GM12878 (cell line): ENCODE data around the gene NPVF. TPM values are rescaled to one million over a fixed set of nuclear protein-coding genes. Genes with fewer than 3 reads are reported as not detected.

Experiments used
- ATAC-seq: fragments of 200-7000 bp; cut with Tn5 transposase; 3 replicates; pipeline ENCODE4 v1.9.1; 2020; ENCODE audit warnings: mild to moderate bottlenecking, moderate library complexity
- BruUV-seq: library from RNA; stranded (reverse); fragments of 400-500 nt; replicated peaks from 2 replicates; lab custom pipeline; 2021; lab: Mats Ljungman, UMichigan
- CTCF ChIA-PET: fragments of 300-600 bp; sonication (Branson Sonifier 250); formaldehyde crosslinking; extraction: SDS; loops from one replicate; lab custom pipeline; 2021; ENCODE audit warnings: inconsistent platforms; lab: Yijun Ruan, JAX
- POLR2A ChIA-PET: fragments of 350-600 bp; formaldehyde crosslinking; extraction: SDS; loops from one replicate; lab custom pipeline; 2021; ENCODE audit warnings: inconsistent platforms; lab: Charles Lee
- RAD21 ChIA-PET: fragments of 300-600 bp; sonication (Branson Sonifier 250); formaldehyde crosslinking; loops from one replicate; lab custom pipeline; 2023; ENCODE audit warnings: antibody characterized with exemption; ENCODE audit not compliant: unreplicated experiment; lab: Charles Lee
- SMC1A ChIA-PET: fragments of 300-600 bp; sonication (Branson Sonifier 250); formaldehyde crosslinking; loops from one replicate; lab custom pipeline; 2023; ENCODE audit not compliant: unreplicated experiment, uncharacterized antibody; lab: Charles Lee
- DNase-seq: peaks from one replicate; pipeline ENCODE4 v3.0.0-alpha.2; 2011; ENCODE audit warnings: low read depth, low spot score
- FAIRE-seq: peaks from 3 replicates; lab custom pipeline; 2011; peaks lifted over from hg19 to GRCh38; lab: Jason Lieb, UNC
- H2AFZ ChIP-seq: 2 replicates; pipeline ENCODE4 v1.6.0; 2011; ENCODE audit warnings: low read depth, low read length, control low read depth; ENCODE audit not compliant: control insufficient read depth
- H3K27ac ChIP-seq: 2 replicates; pipeline ENCODE4 v1.5.1; 2011; ENCODE audit warnings: control low read depth; ENCODE audit not compliant: control insufficient read depth, insufficient read depth
- H3K27me3 ChIP-seq, 2 experiments: replicated peaks in 1 of 2; 2 replicates each; pipeline versions ENCODE4 v1.6.0 to v1.6.1; 2011; ENCODE audit warnings: low read length in 1 of 2; ENCODE audit not compliant: control insufficient read depth in 2 of 2, insufficient read depth in 2 of 2
- H3K36me3 ChIP-seq, 2 experiments: 2 replicates each; pipeline ENCODE4 v1.5.1; 2011; ENCODE audit warnings: low read length in 1 of 2; ENCODE audit not compliant: control insufficient read depth in 2 of 2, insufficient read depth in 2 of 2
- H3K4me1 ChIP-seq: 2 replicates; pipeline ENCODE4 v1.6.1; 2011; ENCODE audit warnings: mild to moderate bottlenecking, low read length, moderate library complexity, mixed read lengths; ENCODE audit not compliant: control insufficient read depth, insufficient read depth
- H3K4me2 ChIP-seq: 2 replicates; pipeline ENCODE4 v1.6.0; 2011; ENCODE audit warnings: control low read depth; ENCODE audit not compliant: control insufficient read depth, insufficient read depth
- H3K4me3 ChIP-seq: fragments of 200-600 bp; sonication (generic); 2 replicates; pipeline ENCODE4 v1.5.1; 2016
- H3K79me2 ChIP-seq: 2 replicates; pipeline ENCODE4 v1.6.0; 2011; ENCODE audit warnings: low read length; ENCODE audit not compliant: control insufficient read depth, insufficient read depth
- H3K9ac ChIP-seq: 2 replicates; pipeline ENCODE4 v1.8.0; 2011; ENCODE audit warnings: low read length, control low read depth, mixed read lengths; ENCODE audit not compliant: control insufficient read depth, insufficient read depth
- H3K9me3 ChIP-seq: replicated peaks from 3 replicates; pipeline ENCODE4 v1.5.1; 2011; ENCODE audit warnings: mild to moderate bottlenecking, low read length; ENCODE audit not compliant: control insufficient read depth, insufficient read depth
- H4K20me1 ChIP-seq: 2 replicates; pipeline ENCODE4 v1.6.0; 2011; ENCODE audit not compliant: control insufficient read depth, insufficient read depth
- CBFB ChIP-seq: IDR thresholded peaks from 2 replicates; pipeline ENCODE4 v1.6.1; 2016; ENCODE audit warnings: antibody characterized with exemption, low read depth
- CEBPB ChIP-seq, 2 experiments: fragments of 150-350 bp in 1 of 2; IDR thresholded peaks; 2 replicates each; pipeline ENCODE4 v1.6.1; 2012 to 2014; ENCODE audit warnings: low read depth in 2 of 2, low read length in 2 of 2, borderline replicate concordance in 1 of 2, inconsistent platforms in 1 of 2
- CHD2 ChIP-seq: IDR thresholded peaks from 2 replicates; pipeline ENCODE4 v1.6.1; 2011; ENCODE audit warnings: low read depth, low read length, improper control_type of control experiment, borderline replicate concordance
- CHD4 ChIP-seq: fragments of 200-600 bp; sonication (generic); IDR thresholded peaks from 2 replicates; pipeline ENCODE4 v1.6.1; 2016; ENCODE audit warnings: mild to moderate bottlenecking
- ELK1 ChIP-seq: IDR thresholded peaks from 2 replicates; pipeline ENCODE4 v1.6.1; 2012; ENCODE audit warnings: low read depth, low read length, improper control_type of control experiment
- HDAC2 ChIP-seq: fragments of 200-600 bp; sonication (generic); IDR thresholded peaks from 2 replicates; pipeline ENCODE4 v1.6.1; 2017
- MAX ChIP-seq: IDR thresholded peaks from 2 replicates; pipeline ENCODE4 v1.6.1; 2012; ENCODE audit warnings: low read depth, low read length, improper control_type of control experiment
- NBN ChIP-seq: fragments of 450-650 bp; IDR thresholded peaks from 2 replicates; pipeline ENCODE4 v1.6.1; 2016
- PAX5 ChIP-seq: IDR thresholded peaks from 2 replicates; pipeline ENCODE4 v1.6.1; 2011; ENCODE audit warnings: low read depth, low read length, borderline replicate concordance
- RAD21 ChIP-seq: IDR thresholded peaks from 2 replicates; pipeline ENCODE4 v1.6.1; 2011; ENCODE audit warnings: mild to moderate bottlenecking, low read depth, low read length, moderate library complexity; ENCODE audit not compliant: insufficient read depth
- RUNX3 ChIP-seq: IDR thresholded peaks from 2 replicates; pipeline ENCODE4 v1.6.1; 2012; ENCODE audit warnings: low read length, inconsistent platforms
- STAT3 ChIP-seq: IDR thresholded peaks from 2 replicates; pipeline ENCODE4 v1.6.1; 2011; ENCODE audit warnings: low read depth, low read length, improper control_type of control experiment
- SUZ12 ChIP-seq: fragments of 200-600 bp; sonication (generic); IDR thresholded peaks from one replicate; pipeline ENCODE4 v1.6.1; 2018; ENCODE audit warnings: antibody characterized with exemption, mild to moderate bottlenecking; ENCODE audit not compliant: unreplicated experiment
- TAF1 ChIP-seq: IDR thresholded peaks from 2 replicates; pipeline ENCODE4 v1.6.1; 2011; ENCODE audit warnings: mild to moderate bottlenecking, low read depth, low read length, borderline replicate concordance
- TBL1XR1 ChIP-seq: IDR thresholded peaks from 2 replicates; pipeline ENCODE4 v1.6.1; 2012; ENCODE audit warnings: low read depth, low read length, improper control_type of control experiment
- ZZZ3 ChIP-seq: IDR thresholded peaks from 2 replicates; pipeline ENCODE4 v1.6.1; 2011; ENCODE audit warnings: low read depth; ENCODE audit not compliant: control insufficient read depth, insufficient read length
- WGBS: methylation state at CpG from one replicate; pipeline ENCODE4 v1.1.6; 2016; ENCODE audit warnings: low lambda C conversion rate; ENCODE audit not compliant: insufficient replicate concordance, insufficient coverage; ENCODE audit errors: missing lambda C conversion rate; 5-methylcytosine and 5-hydroxymethylcytosine counted together
- in situ Hi-C: fragments of 300-500 bp; cut with MboI; formaldehyde crosslinking; loops from 9 replicates; pipeline ENCODE4 v1.14.3; 2018; ENCODE audit warnings: mixed read lengths
- intact Hi-C: fragments of 100-400 bp; cut with micrococcal nuclease; formaldehyde crosslinking; loops from one replicate; pipeline ENCODE4 v1.14.2; 2022; ENCODE audit not compliant: unreplicated experiment
- polyA plus RNA-seq, 11 experiments: library from polyadenylated mRNA; depleted of rRNA in 4 of 11; unstranded in 6 of 11; stranded (reverse) in 5 of 11; fragments of >200 nt; fragmentation: Nextera tagmentation in 4 of 11; fragmentation: Illumina TruSeq in 1 of 11; extraction: Ambion mirVana in 4 of 11; extraction: Trizol in 1 of 11; gene quantifications; 1 replicate in 1 of 11; 2 replicates in 10 of 11; pipeline versions ENCODE4 v1.2.1 to v1.2.3, GENCODE V29; 2011 to 2016; ENCODE audit warnings: inconsistent platforms in 2 of 11, missing spikeins in 2 of 11, low read depth in 1 of 11
- total RNA-seq, 4 experiments: library from RNA; depleted of rRNA in 3 of 4; stranded (reverse); fragments of >200 nt in 3 of 4; fragmentation: Illumina TruSeq in 1 of 4; extraction: Trizol in 1 of 4; gene quantifications; 2 replicates each; pipeline versions ENCODE4 v1.2.1 to v1.2.3, GENCODE V29; 2013 to 2021

NPVF gene
- total and polyA plus RNA-seq, 10 of the 15 experiments (the other 5 are each of a cell fraction or from before 2014, with no cell fraction given), result not detected

- Histone ChIP-seq H4K20me1 (no peaks in the 10 kb centered on the region), H3K79me2 (no peaks in the 10 kb centered on the region), H2AFZ (no peak overlapping the region), H3K4me1 (no peaks in the 10 kb centered on the region), H3K4me3 (no peak overlapping the region), H3K27ac (no peak overlapping the region), H3K4me2 (no peak overlapping the region), H3K36me3 (no peaks in the 10 kb centered on the region), H3K9me3 (no peaks in the 10 kb centered on the region), H3K27me3 (peaks cover 2 to 7% of the 10 kb centered on the region in 2 experiments), H3K9ac (no peak overlapping the region)
- CTCF ChIA-PET, result interaction anchor here (1.2 kb wide), 1 partner anchor 29 kb away, joined by 3 read pairs; no protein-coding TSS in a partner anchor
- SMC1A ChIA-PET, result interaction anchor here (0.6 kb wide), 1 partner anchor 231 kb away, joined by 3 read pairs; no protein-coding TSS in a partner anchor
- ATAC-seq (no peak), DNase-seq (no peak), FAIRE-seq (no peak)
- WGBS, result 0% methylated on average over 1 of the region's 1 CpG
- in situ Hi-C loops, result no loop called here
- intact Hi-C loops, result no loop called here
- RAD21 ChIA-PET, result no interaction called here
- TF ChIP-seq HDAC2, result no peak
- no peak for TF ChIP-seq CBFB
- no peak for TF ChIP-seq CEBPB (IDR thresholded peaks at IDR 0.05; ENCODE audit: borderline replicate concordance in 1 of 2, low read depth in 2 of 2, low read length in 2 of 2)
- no peak for TF ChIP-seq RAD21
- TF ChIP-seq RUNX3, result no peak
- no peak for TF ChIP-seq CHD4
- TF ChIP-seq TAF1, result no peak
- BruUV-seq, result no TSS peak
- POLR2A ChIA-PET, result interaction anchor here (0.6 kb wide), 1 partner anchor 323 kb away, joined by 3 read pairs; no protein-coding TSS in a partner anchor
Observed at GRCh38 chr7:25246306-25246705, 18.0 kb upstream of the NPVF start.

GRCh38 chr7:25244254-25245033, 16.2 kb upstream of the NPVF start:
- no peak overlapping the region for H3K9ac ChIP-seq
- WGBS, result 16% methylated on average over 3 of the region's 3 CpGs
- ATAC-seq (no peak), DNase-seq (no peak), FAIRE-seq (no peak)
- no peaks in the 10 kb centered on the region for H3K36me3 ChIP-seq
- H3K9me3 ChIP-seq, result no peaks in the 10 kb centered on the region
- RAD21 ChIA-PET, result no interaction called here
- intact Hi-C loops (no loop called here), in situ Hi-C loops (no loop called here)
- peaks cover 2 to 9% of the 10 kb centered on the region in 2 experiments for H3K27me3 ChIP-seq
- no peak overlapping the region for H3K4me3 ChIP-seq
- H3K4me1 ChIP-seq, result no peaks in the 10 kb centered on the region
- no peak overlapping the region for H3K4me2 ChIP-seq
- POLR2A ChIA-PET, result no interaction called here
- CTCF ChIA-PET, result interaction anchor here (1.0 to 1.2 kb wide), 3 partner anchors 15 to 321 kb away, joined by 3 to 5 read pairs (median 4); no protein-coding TSS in a partner anchor
- no peaks in the 10 kb centered on the region for H3K79me2 ChIP-seq
- H3K27ac ChIP-seq, result no peak overlapping the region
- H4K20me1 ChIP-seq, result no peaks in the 10 kb centered on the region
- H2AFZ ChIP-seq, result no peak overlapping the region
- no TSS peak for BruUV-seq
- SMC1A ChIA-PET, result no interaction called here
- TF ChIP-seq NBN (no peak), SUZ12 (no peak), STAT3 (no peak), ELK1 (no peak), MAX (no peak), CHD4 (no peak), CHD2 (no peak), PAX5 (no peak), TBL1XR1 (no peak), ZZZ3 (no peak)
